SU-DHL-6 (cell line): Measurements from ENCODE around the gene CDK5R2.
"Not testable (repeated sequence)": the region's sequence is repeated elsewhere in the genome, so short reads cannot be mapped to it uniquely, and the experiment has no call there.

Source experiments
- H2AFZ ChIP-seq: fragments of 200-600 bp; sonication (generic); 2 replicates; pipeline ENCODE4 v1.6.1; 2014; ENCODE audit warnings: low read depth, mild to moderate bottlenecking, moderate library complexity, mixed read lengths, antibody characterized with exemption, low read length; ENCODE audit not compliant: severe bottlenecking
- H3F3A ChIP-seq: fragments of 200-600 bp; shearing (Covaris generic); 2 replicates; pipeline ENCODE4 v1.6.0; 2016; ENCODE audit warnings: antibody characterized with exemption, mild to moderate bottlenecking; ENCODE audit not compliant: insufficient read depth
- H3K27ac ChIP-seq: fragments of 200-600 bp; sonication (generic); 2 replicates; pipeline ENCODE4 v1.5.1; 2016; ENCODE audit warnings: low read depth, mild to moderate bottlenecking, low read length, moderate library complexity, mixed read lengths
- H3K27me3 ChIP-seq: fragments of 200-600 bp; sonication (generic), shearing (Covaris generic); 2 replicates; pipeline ENCODE4 v1.6.0; 2014; ENCODE audit warnings: mild to moderate bottlenecking, low read length
- H3K36me3 ChIP-seq: fragments of 200-600 bp; sonication (generic); 2 replicates; pipeline ENCODE4 v1.6.1; 2014; ENCODE audit warnings: mild to moderate bottlenecking, low read length, mixed read lengths
- H3K4me2 ChIP-seq: fragments of 300-600, 200-600 bp; shearing (Covaris generic), sonication (generic); 2 replicates; pipeline ENCODE4 v1.6.0; 2014; ENCODE audit warnings: low read length, low read depth, mild to moderate bottlenecking; ENCODE audit not compliant: poor library complexity, severe bottlenecking
- H3K4me3 ChIP-seq: fragments of 200-600 bp; sonication (generic); 2 replicates; pipeline ENCODE4 v1.5.1; 2014; ENCODE audit warnings: antibody characterized with exemption, low read length, mild to moderate bottlenecking, mixed read lengths; ENCODE audit not compliant: insufficient read depth, poor library complexity, severe bottlenecking
- H3K79me2 ChIP-seq: fragments of 200-600 bp; sonication (generic); 2 replicates; pipeline ENCODE4 v1.6.1; 2014; ENCODE audit warnings: mild to moderate bottlenecking, low read length, moderate library complexity; ENCODE audit not compliant: insufficient read depth
- H3K9ac ChIP-seq: fragments of 200-600 bp; sonication (generic); 2 replicates; pipeline ENCODE4 v1.7.0; 2014; ENCODE audit warnings: mild to moderate bottlenecking, low read length
- H3K9me2 ChIP-seq: fragments of 200-600 bp; sonication (generic); replicated peaks from 2 replicates; pipeline ENCODE4 v1.6.1; 2014; ENCODE audit warnings: low read length; ENCODE audit not compliant: insufficient read depth
- H3K9me3 ChIP-seq: fragments of 200-600 bp; sonication (generic); 2 replicates; pipeline ENCODE4 v1.6.1; 2014; ENCODE audit warnings: low read length, mixed read lengths; ENCODE audit not compliant: insufficient read depth
- H4K20me1 ChIP-seq: fragments of 200-600 bp; sonication (generic); 2 replicates; pipeline ENCODE4 v1.6.1; 2014; ENCODE audit warnings: low read depth, mild to moderate bottlenecking, antibody characterized with exemption, low read length, moderate library complexity, mixed read lengths
- CTCF ChIP-seq: fragments of 200-600 bp; sonication (generic); IDR thresholded peaks from one replicate; pipeline ENCODE4 v1.5.1; 2017; ENCODE audit warnings: antibody characterized with exemption, mild to moderate bottlenecking, low read length, moderate library complexity; ENCODE audit not compliant: insufficient read depth, poor library complexity, severe bottlenecking
- EZH2phosphoT487 ChIP-seq: fragments of 200-600 bp; sonication (generic), shearing (Covaris generic); conservative IDR thresholded peaks from 2 replicates; pipeline ENCODE4 v1.6.1; 2018; ENCODE audit warnings: mild to moderate bottlenecking, antibody characterized with exemption, low read length, moderate library complexity, mixed read lengths

The CDK5R2 gene

DNA sequence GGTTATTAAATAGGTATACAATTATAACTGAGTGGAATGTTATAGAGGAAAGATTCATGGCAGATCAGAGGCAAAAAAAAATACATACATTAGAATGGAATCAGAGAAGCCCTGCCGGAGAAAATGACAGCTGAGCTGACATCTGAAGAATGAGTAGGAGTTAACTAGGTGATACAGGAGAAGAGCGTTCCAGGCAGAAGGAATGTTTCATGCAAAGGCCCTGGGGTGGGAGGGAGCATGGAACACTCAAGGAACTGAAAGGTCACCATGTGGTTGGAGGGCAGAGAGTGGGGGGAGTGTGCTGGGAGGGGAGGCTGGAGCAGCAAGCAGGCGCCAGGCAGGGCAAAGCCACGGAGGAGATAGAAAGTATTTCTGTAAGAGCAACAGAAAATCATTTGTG is 31.6 kb upstream of the CDK5R2 start:
- H3K9ac ChIP-seq: no peak overlapping the region
- no peak overlapping the region for H3K4me3 ChIP-seq
- H3K4me2 ChIP-seq: no peak overlapping the region
- H2AFZ ChIP-seq: no peak overlapping the region
- TF ChIP-seq CTCF: no peak
- no peak for TF ChIP-seq EZH2phosphoT487
- H3K9me2 ChIP-seq: no peaks in the 10 kb centered on the region
- no peaks in the 10 kb centered on the region for H3K27me3 ChIP-seq
- no peaks in the 10 kb centered on the region; the same call in 1 of the 2 replicates for H3K9me3 ChIP-seq
- no peaks in the 10 kb centered on the region for H3K79me2 ChIP-seq
- H4K20me1 ChIP-seq: no peaks in the 10 kb centered on the region
- H3K27ac ChIP-seq: no peak overlapping the region
- no peaks in the 10 kb centered on the region for H3K36me3 ChIP-seq
- H3F3A ChIP-seq: no peaks in the 10 kb centered on the region

DNA sequence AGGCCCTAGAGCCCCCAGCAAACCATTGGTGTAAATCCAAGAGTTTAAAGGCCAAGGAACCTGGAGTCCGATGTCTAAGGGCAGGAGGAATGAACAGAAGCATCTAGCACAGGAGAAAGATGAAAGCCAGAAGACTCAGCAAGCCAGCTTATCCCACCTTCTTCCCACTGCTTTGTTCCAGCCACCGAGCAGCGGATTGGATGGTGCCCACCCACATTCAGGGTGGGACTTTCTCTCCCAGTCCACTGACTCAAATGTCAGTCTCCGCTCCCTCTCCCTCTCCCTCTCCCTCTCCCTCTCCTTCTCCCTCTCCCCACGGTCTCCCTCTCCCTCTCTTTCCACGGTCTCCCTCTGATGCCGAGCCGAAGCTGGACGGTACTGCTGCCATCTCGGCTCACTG is 29.0 kb upstream of the CDK5R2 start:
- H3K4me3 ChIP-seq, H3K36me3 ChIP-seq, H3F3A ChIP-seq, H3K27me3 ChIP-seq, H2AFZ ChIP-seq, H4K20me1 ChIP-seq, H3K27ac ChIP-seq, H3K9me3 ChIP-seq, H3K79me2 ChIP-seq, H3K4me2 ChIP-seq, H3K9ac ChIP-seq, H3K9me2 ChIP-seq: not testable (repeated sequence)

- not testable (repeated sequence) for H3K4me3 ChIP-seq, H3K27me3 ChIP-seq, H3K79me2 ChIP-seq, H3F3A ChIP-seq, H3K27ac ChIP-seq, H2AFZ ChIP-seq, H3K36me3 ChIP-seq, H3K4me2 ChIP-seq, H3K9me3 ChIP-seq, H3K9me2 ChIP-seq, H3K9ac ChIP-seq, H4K20me1 ChIP-seq
These were observed 27.7 kb upstream of the CDK5R2 start for GRCh38 chr2:218931751-218932150.

- Histone ChIP-seq H3F3A (no peaks in the 10 kb centered on the region), H3K27ac (no peak overlapping the region), H3K79me2 (no peaks in the 10 kb centered on the region), H3K9ac (no peak overlapping the region), H4K20me1 (no peaks in the 10 kb centered on the region), H3K9me2 (0 out of 2 replicates have a peak, but pooled peaks cover 3% of the 10 kb centered on the region), H3K4me3 (no peak overlapping the region), H2AFZ (no peak overlapping the region), H3K27me3 (0 out of 2 replicates have a peak, but pooled peaks cover 5% of the 10 kb centered on the region), H3K36me3 (no peaks in the 10 kb centered on the region), H3K4me2 (no peak overlapping the region), H3K9me3 (no peaks in the 10 kb centered on the region)
- TF ChIP-seq CTCF (no peak), EZH2phosphoT487 (no peak)
These were observed 14.6 kb upstream of the CDK5R2 start for GRCh38 chr2:218944759-218945404.
